Karpas-422 (cell line): ENCODE results near the gene CREB3L2. TPM values are rescaled to one million over a fixed set of nuclear protein-coding genes. Genes with fewer than 3 reads are reported as not detected.

Source experiments
- DNase-seq: peaks from one replicate; pipeline ENCODE4 v3.0.0-alpha.2; 2015
- H2AFZ ChIP-seq: fragments of 200-600 bp; sonication (generic); 2 replicates; pipeline ENCODE4 v1.6.1; 2014; ENCODE audit warnings: antibody characterized with exemption, low read length, mixed read lengths
- H3K27ac ChIP-seq: fragments of 200-600 bp; sonication (generic); 2 replicates; pipeline ENCODE4 v1.5.1; 2014; ENCODE audit warnings: mild to moderate bottlenecking, low read length, moderate library complexity
- H3K27me3 ChIP-seq: fragments of 200-600 bp; sonication (generic); 2 replicates; pipeline ENCODE4 v1.6.1; 2014; ENCODE audit warnings: low read length, mixed read lengths
- H3K36me3 ChIP-seq: fragments of 200-600 bp; sonication (generic); 2 replicates; pipeline ENCODE4 v1.6.1; 2014; ENCODE audit warnings: low read length, mixed read lengths; ENCODE audit not compliant: insufficient read depth
- H3K4me1 ChIP-seq: fragments of 200-600 bp; sonication (generic); 2 replicates; pipeline ENCODE4 v1.6.1; 2014; ENCODE audit warnings: mild to moderate bottlenecking, low read length, mixed read lengths
- H3K4me2 ChIP-seq: fragments of 200-600 bp; sonication (generic); 2 replicates; pipeline ENCODE4 v1.6.1; 2014; ENCODE audit warnings: low read length, low read depth, mild to moderate bottlenecking; ENCODE audit not compliant: poor library complexity, severe bottlenecking
- H3K4me3 ChIP-seq: fragments of 200-600 bp; sonication (generic); 2 replicates; pipeline ENCODE4 v1.5.1; 2014; ENCODE audit warnings: mild to moderate bottlenecking, antibody characterized with exemption, low read length, mixed read lengths
- H3K79me2 ChIP-seq: fragments of 200-600 bp; sonication (generic); 2 replicates; pipeline ENCODE4 v1.6.1; 2014; ENCODE audit warnings: mild to moderate bottlenecking, low read length, mixed read lengths
- H3K9ac ChIP-seq: fragments of 200-600 bp; sonication (generic); 2 replicates; pipeline ENCODE4 v1.6.0; 2014; ENCODE audit warnings: low read length
- H3K9me2 ChIP-seq: fragments of 200-600 bp; sonication (generic), shearing (Covaris generic); replicated peaks from 2 replicates; pipeline ENCODE4 v1.6.0; 2014; ENCODE audit warnings: mild to moderate bottlenecking, low read length, moderate library complexity; ENCODE audit not compliant: insufficient read depth
- H3K9me3 ChIP-seq: fragments of 300-700, 200-600 bp; sonication (generic); 2 replicates; pipeline ENCODE4 v1.6.1; 2014; ENCODE audit warnings: low read length, mixed read lengths
- H4K20me1 ChIP-seq: fragments of 200-600 bp; sonication (generic); 2 replicates; pipeline ENCODE4 v1.6.1; 2014; ENCODE audit warnings: mild to moderate bottlenecking, antibody characterized with exemption, low read length, low read depth; ENCODE audit not compliant: insufficient read depth
- total RNA-seq: library from RNA; depleted of rRNA; stranded (reverse); fragments of >200 nt; shearing (Covaris generic); gene quantifications from 2 replicates; pipeline ENCODE4 v1.2.3, GENCODE V29; 2014; ENCODE audit warnings: low replicate concordance

Gene CREB3L2
- total RNA-seq, 1 experiment from 2014 or later, result not detected

DNA sequence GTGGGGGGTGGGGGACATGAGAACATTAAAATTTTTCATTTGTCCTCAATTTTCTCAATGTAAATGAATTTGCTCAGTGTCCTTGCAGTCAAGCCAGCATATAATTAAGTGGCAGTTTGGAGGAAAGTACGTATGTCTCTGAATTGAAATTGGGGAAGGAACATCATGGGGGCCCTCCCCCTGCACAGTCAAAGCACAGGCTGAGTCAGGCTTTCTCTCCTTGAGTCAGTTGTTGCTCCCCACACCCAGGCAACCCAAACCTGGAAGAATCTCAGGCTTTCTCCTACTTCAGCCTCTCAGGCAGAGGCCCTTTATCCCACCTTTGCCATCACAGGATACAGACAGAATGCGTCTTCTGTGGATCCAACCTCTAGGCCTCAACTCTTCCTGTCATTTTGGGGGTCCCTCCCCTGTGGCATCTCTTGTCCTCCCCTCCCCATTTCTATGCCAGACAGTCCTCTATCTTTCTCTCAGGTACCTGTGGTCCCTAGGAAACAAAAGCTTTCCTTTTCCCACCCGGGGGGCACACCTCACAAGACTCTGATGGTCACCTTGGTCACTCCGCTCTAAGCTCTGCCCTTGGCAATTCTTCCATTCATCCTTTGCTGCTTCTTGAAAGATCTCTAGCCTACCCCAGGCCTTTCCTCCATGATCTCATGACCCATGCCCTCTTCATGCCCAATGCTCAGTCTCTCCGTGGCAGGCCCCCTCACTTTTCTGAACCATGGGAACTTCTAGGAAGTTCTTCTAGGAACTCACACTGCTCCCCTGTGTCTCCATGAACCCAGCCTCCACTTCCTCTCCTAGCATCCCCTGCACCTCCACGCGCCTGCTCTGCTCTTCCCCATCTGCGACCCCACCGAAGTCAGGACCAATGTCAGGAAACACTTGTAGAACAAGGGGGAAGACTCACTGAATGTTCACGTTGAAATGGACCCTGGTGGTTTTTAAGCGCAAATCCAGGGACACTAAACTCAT is 40.4 kb downstream of the CREB3L2 start:
- Histone ChIP-seq H3K79me2 (no peaks in the 10 kb centered on the region), H3K27ac (no peak overlapping the region), H3K9ac (no peak overlapping the region), H3K4me2 (no peak overlapping the region), H3K9me3 (no peaks in the 10 kb centered on the region), H4K20me1 (no peaks in the 10 kb centered on the region), H3K4me3 (no peak overlapping the region), H3K27me3 (no peaks in the 10 kb centered on the region), H3K4me1 (no peaks in the 10 kb centered on the region), H2AFZ (no peak overlapping the region), H3K36me3 (no peaks in the 10 kb centered on the region), H3K9me2 (no peaks in the 10 kb centered on the region)
- DNase-seq, result no peak

DNA sequence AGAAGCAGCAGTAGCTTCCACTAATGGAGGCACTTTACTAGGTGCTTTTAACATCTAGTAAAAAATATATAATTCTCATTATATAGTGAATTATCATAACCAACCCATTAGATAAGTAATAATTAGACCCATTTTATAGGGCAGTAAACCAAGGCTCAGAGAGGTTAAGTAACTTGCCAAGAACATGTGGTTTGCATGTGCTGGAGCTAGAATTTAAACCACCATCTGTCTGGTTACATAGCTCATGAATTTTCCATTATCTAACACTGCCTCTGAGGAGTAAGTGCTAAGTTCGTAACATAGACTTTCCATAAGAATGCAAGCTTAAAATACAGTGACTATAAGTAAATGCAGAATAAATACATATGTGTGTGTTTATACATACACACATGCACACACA is 41.9 kb downstream of the CREB3L2 start:
- Histone ChIP-seq H2AFZ (no peak overlapping the region), H3K4me2 (no peak overlapping the region), H3K9ac (no peak overlapping the region), H3K36me3 (no peaks in the 10 kb centered on the region), H3K9me3 (no peaks in the 10 kb centered on the region), H3K4me1 (no peaks in the 10 kb centered on the region), H4K20me1 (no peaks in the 10 kb centered on the region), H3K79me2 (no peaks in the 10 kb centered on the region), H3K4me3 (no peak overlapping the region), H3K27me3 (no peaks in the 10 kb centered on the region), H3K9me2 (no peaks in the 10 kb centered on the region), H3K27ac (no peak overlapping the region)
- DNase-seq, result no peak

DNA sequence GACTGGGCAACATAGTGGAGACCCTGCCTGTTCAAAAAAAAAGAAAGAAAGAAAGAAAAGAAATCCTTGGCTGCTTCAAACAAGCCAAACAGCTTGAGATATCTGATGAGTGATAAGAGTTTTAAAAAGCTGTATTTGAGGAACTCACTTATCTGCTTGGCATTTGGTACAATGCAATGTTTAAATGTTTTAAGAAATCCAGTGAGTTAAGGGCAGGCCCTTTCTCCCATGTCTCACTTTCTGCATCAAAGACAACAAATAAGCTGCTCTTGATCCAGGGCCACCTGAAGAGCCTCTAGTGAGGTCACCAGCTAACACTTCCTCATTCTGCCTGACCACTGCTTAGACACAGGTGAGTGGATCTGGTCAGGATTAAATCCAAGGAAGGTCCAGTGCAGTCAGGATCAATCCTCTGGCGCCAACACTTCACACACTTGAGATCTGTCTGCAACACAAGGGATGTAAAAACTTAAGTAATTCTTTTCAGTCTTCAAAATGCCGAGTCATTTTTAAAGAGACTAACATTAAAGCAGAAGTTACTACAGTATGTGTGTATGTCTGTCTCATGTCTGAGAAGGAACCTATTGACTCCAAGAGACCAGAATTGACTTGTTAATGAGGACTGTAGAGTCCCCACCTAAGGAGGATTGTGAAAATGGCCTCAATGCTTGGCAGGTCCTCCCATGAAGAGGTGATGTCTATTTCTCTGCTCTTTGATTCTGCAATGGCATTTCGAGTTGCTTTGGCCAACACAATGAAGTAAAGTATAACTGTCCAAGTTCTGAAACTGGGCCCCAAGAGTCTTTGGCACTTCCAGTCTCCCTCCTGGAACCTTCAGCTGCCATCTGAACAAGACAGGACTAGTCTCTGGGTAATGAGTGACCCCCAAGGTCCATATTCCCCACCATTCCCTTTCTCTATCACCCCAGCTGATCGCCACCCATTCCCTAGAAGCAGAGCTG is 43.1 kb downstream of the CREB3L2 start:
- H3K79me2 ChIP-seq, result no peaks in the 10 kb centered on the region
- no peak overlapping the region for H3K4me2 ChIP-seq
- H3K27ac ChIP-seq, result no peak overlapping the region
- no peaks in the 10 kb centered on the region for H3K36me3 ChIP-seq
- H3K9me3 ChIP-seq, result no peaks in the 10 kb centered on the region
- H3K27me3 ChIP-seq, result no peaks in the 10 kb centered on the region
- no peaks in the 10 kb centered on the region for H4K20me1 ChIP-seq
- H2AFZ ChIP-seq, result no peak overlapping the region
- H3K9ac ChIP-seq, result no peak overlapping the region
- H3K4me1 ChIP-seq, result no peaks in the 10 kb centered on the region
- H3K4me3 ChIP-seq, result no peak overlapping the region
- DNase-seq, result no peak
- no peaks in the 10 kb centered on the region for H3K9me2 ChIP-seq

DNA sequence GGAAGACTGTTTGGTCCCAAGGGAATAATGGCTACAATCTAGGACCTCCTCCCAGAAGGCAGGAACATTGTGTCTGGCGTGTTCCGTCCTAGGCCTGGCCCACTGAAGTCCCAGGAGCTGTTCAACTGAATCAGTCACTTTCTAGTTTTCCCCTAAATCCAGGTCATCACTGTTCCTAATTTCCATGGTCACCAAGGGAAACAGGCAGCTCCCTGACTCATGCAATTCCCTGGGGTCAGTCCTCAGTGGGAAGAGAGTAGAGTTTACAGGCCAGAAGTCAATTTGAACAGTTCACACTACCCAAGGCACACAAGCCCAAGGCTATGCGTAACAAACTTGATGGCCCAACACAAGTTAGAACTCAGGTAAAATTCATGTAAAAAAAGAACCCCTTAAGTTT is 44.0 kb downstream of the CREB3L2 start:
- Histone ChIP-seq H3K27ac (no peak overlapping the region), H3K79me2 (no peaks in the 10 kb centered on the region), H3K9ac (no peak overlapping the region), H3K9me2 (no peaks in the 10 kb centered on the region), H2AFZ (no peak overlapping the region), H3K27me3 (no peaks in the 10 kb centered on the region), H3K4me2 (no peak overlapping the region), H3K4me1 (no peaks in the 10 kb centered on the region), H4K20me1 (no peaks in the 10 kb centered on the region), H3K9me3 (no peaks in the 10 kb centered on the region), H3K4me3 (no peak overlapping the region), H3K36me3 (no peaks in the 10 kb centered on the region)
- no peak for DNase-seq

DNA sequence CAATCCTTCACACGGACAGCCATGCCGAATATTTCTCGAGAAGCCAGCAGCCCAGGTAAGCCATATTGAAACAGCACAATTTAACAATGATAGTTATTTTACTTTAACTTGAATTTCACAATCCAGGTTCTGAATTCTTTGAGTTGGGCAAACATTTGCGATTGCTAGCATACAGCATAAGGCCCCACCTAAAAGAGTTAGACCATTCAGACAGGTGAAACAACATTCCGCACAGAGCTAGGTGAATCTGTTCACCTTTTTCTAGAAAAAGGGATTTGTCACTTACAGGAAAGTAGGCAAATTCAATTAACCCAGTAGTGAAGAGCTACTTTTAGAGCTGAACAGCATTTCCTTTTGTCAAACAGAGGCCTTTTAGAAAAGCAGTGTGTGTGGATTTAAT is 45.3 kb downstream of the CREB3L2 start:
- Histone ChIP-seq H3K79me2 (no peaks in the 10 kb centered on the region), H4K20me1 (no peaks in the 10 kb centered on the region), H3K36me3 (no peaks in the 10 kb centered on the region), H3K4me2 (no peak overlapping the region), H3K9ac (no peak overlapping the region), H3K27ac (no peak overlapping the region), H3K4me1 (no peaks in the 10 kb centered on the region), H3K9me3 (no peaks in the 10 kb centered on the region), H2AFZ (no peak overlapping the region), H3K27me3 (no peaks in the 10 kb centered on the region), H3K4me3 (no peak overlapping the region), H3K9me2 (no peaks in the 10 kb centered on the region)
- DNase-seq, result no peak

DNA sequence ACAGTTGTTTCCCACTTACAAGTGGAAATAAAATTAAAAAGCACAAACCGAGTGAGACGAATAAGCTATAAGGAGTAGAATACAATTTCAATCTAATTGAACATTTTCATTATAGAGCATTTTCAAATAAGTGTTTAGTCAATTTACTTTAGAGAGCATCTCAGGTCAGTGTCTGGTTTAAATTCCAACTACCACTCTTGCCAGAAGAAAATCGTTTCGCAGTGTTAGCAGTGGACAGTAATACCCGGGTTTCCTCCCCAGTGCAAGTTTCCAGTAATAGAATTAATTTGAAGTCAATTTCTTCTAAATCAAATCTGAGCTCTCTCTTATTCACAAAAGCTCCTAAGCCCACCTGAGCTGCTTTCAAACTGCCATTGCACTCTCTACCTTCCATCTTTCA is 45.7 kb downstream of the CREB3L2 start:
- Histone ChIP-seq H3K4me3 (no peak overlapping the region), H3K79me2 (no peaks in the 10 kb centered on the region), H3K27ac (no peak overlapping the region), H2AFZ (no peak overlapping the region), H3K4me1 (no peaks in the 10 kb centered on the region), H3K9ac (no peak overlapping the region), H3K27me3 (no peaks in the 10 kb centered on the region), H3K4me2 (no peak overlapping the region), H3K36me3 (no peaks in the 10 kb centered on the region), H4K20me1 (no peaks in the 10 kb centered on the region), H3K9me3 (no peaks in the 10 kb centered on the region), H3K9me2 (no peaks in the 10 kb centered on the region)
- no peak for DNase-seq

DNA sequence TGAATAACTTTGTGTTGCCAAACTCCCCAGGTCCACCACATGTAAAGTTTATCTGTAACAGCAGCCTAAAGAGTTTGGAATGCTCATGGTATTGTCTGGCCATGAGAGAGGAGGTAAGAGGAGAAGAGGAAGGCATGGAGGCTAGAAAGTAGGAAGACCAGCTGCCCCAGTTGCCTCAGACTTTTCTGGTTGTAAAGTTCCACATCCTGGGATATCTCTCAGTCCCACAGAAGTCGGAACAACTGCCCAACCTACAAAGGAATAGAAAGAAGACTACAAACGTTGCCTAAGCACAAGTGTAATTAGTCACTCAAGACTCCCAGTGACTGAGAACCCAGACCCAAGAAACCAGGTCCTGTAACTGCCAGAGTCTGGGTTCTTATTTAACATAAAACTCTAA is 47.3 kb downstream of the CREB3L2 start:
- no peaks in the 10 kb centered on the region for H3K9me3 ChIP-seq
- H3K79me2 ChIP-seq, result no peaks in the 10 kb centered on the region
- H3K9ac ChIP-seq, result no peak overlapping the region
- H3K36me3 ChIP-seq, result no peaks in the 10 kb centered on the region
- H2AFZ ChIP-seq, result no peak overlapping the region
- H3K27ac ChIP-seq, result no peak overlapping the region
- no peaks in the 10 kb centered on the region for H3K27me3 ChIP-seq
- no peaks in the 10 kb centered on the region for H3K9me2 ChIP-seq
- H4K20me1 ChIP-seq, result no peaks in the 10 kb centered on the region
- no peak overlapping the region for H3K4me2 ChIP-seq
- H3K4me3 ChIP-seq, result no peak overlapping the region
- H3K4me1 ChIP-seq, result no peaks in the 10 kb centered on the region
- no peak for DNase-seq
